AG10803 (cell line): ENCODE data around the gene GAS5.

Experiments
- DNase-seq: peaks from one replicate; pipeline ENCODE4 v3.0.0; 2010; ENCODE audit warnings: low read depth
- H3K4me3 ChIP-seq: 2 replicates; pipeline ENCODE4 v1.5.1; 2011; ENCODE audit warnings: mild to moderate bottlenecking, low read length, control low read depth
- CTCF ChIP-seq: conservative IDR thresholded peaks from 2 replicates; pipeline ENCODE4 v1.5.1; 2011; ENCODE audit warnings: mild to moderate bottlenecking, low read length, control low read depth, inconsistent platforms

The GAS5 gene

GRCh38 chr1:173870252-173871075, 2.7 kb upstream of the GAS5 start:
- H3K4me3 ChIP-seq = no peak overlapping the region
- no peak for DNase-seq
- no peak for TF ChIP-seq CTCF

GRCh38 chr1:173869021-173869359, 1.2 kb upstream of the GAS5 start:
- DNase-seq = no peak
- TF ChIP-seq CTCF = no peak
- peak overlapping the region; percentile 96 for H3K4me3 ChIP-seq

- DNase-seq = no peak
- TF ChIP-seq CTCF = no peak
Observed at GRCh38 chr1:173868266-173869020, 654 bp upstream of the GAS5 start, which contains the start of gene ZBTB37. Gene ZBTB37 (plus strand): TSS chr1:173868380. CDS start chr1:173870226, 1,846 bp downstream.

GRCh38 chr1:173867141-173867752, 542 bp downstream of the GAS5 start:
- H3K4me3 ChIP-seq = peak overlapping the region; percentile 96
- no peak for TF ChIP-seq CTCF
- no peak for DNase-seq

More at GRCh38 chr1:173868266-173869020, 654 bp upstream of the GAS5 start, which contains the start of gene ZBTB37:
- H3K4me3 ChIP-seq = peak within 1 kb of the TSS; percentile 96

- TF ChIP-seq CTCF = no peak
- DNase-seq = no peak
- H3K4me3 ChIP-seq = peak overlapping the region; percentile 96
Observed at GRCh38 chr1:173866413-173867115, 1.2 kb downstream of the GAS5 start.

- no peak for TF ChIP-seq CTCF
- DNase-seq = no peak
- H3K4me3 ChIP-seq = peak overlapping the region; percentile 96
Observed at GRCh38 chr1:173865468-173866164, 2.2 kb downstream of the GAS5 start.
